ENCODE results near the gene TXNRD1. TPM values are rescaled to one million over a fixed set of nuclear protein-coding genes. Genes with fewer than 3 reads are reported as not detected.

TXNRD1 gene
- total and polyA plus RNA-seq, 2 of the 8 experiments (the other 6 are each of a cell fraction or from before 2014, with no cell fraction given): 56.8 to 127 TPM

- no peaks in the 10 kb centered on the region for H4K20me1 ChIP-seq (replicated peaks in 1 of 2; ENCODE audit: control insufficient read depth in 1 of 2, insufficient read depth in 2 of 2, low read length in 2 of 2)
- H3K79me1 ChIP-seq (ENCODE audit: low read depth, low read length): no peaks in the 10 kb centered on the region
- no peak overlapping the region for H4K5ac ChIP-seq (ENCODE audit: insufficient read length, low read depth, low read length)
- H4K91ac ChIP-seq (replicated peaks; ENCODE audit: insufficient read length, low read length): no peak overlapping the region
- H3K9me3 ChIP-seq (ENCODE audit: insufficient read depth in 2 of 2, low read depth in 1 of 2, low read length in 1 of 2): no peaks in the 10 kb centered on the region
- no peak overlapping the region for H2BK120ac ChIP-seq (replicated peaks; ENCODE audit: low read depth, low read length)
- no peak overlapping the region for H3K4me2 ChIP-seq (ENCODE audit: insufficient read depth in 1 of 2, low read depth in 2 of 2, low read length in 2 of 2)
- H3K4me1 ChIP-seq (replicated peaks in 1 of 4; ENCODE audit: control insufficient read depth in 3 of 4, insufficient read depth in 4 of 4, low read length in 3 of 4): no peaks in the 10 kb centered on the region
- ChIA-PET POLR2A (ENCODE audit: partially characterized antibody) (interaction anchor here (1.4 to 3.6 kb wide), 2 partner anchors 38 to 42 kb away, joined by 4 to 22 read pairs; no protein-coding TSS in a partner anchor), CTCF (ENCODE audit: partially characterized antibody) (no interaction called here)
- no peak overlapping the region for H3K23ac ChIP-seq (ENCODE audit: insufficient read length)
- no peak overlapping the region for H3K27ac ChIP-seq (ENCODE audit: low read depth, low read length)
- no peak overlapping the region for H2BK12ac ChIP-seq (ENCODE audit: low read depth, low read length)
- H3K9ac ChIP-seq (replicated peaks in 1 of 4; ENCODE audit: extremely low read depth in 1 of 4, low read depth in 3 of 4, low read length in 3 of 4): no peak overlapping the region
- no peak overlapping the region for H3K14ac ChIP-seq (ENCODE audit: insufficient read length)
- H3K79me2 ChIP-seq (ENCODE audit: control insufficient read depth in 1 of 2, insufficient read depth in 2 of 2, low read length in 2 of 2): no peaks in the 10 kb centered on the region
- H2BK15ac ChIP-seq (ENCODE audit: low read length): no peak overlapping the region
- no peak for DNase-seq (ENCODE audit: low read depth in 1 of 2, low spot score in 2 of 2)
- no peak for FAIRE-seq
- H3K4me3 ChIP-seq (ENCODE audit: extremely low read depth in 1 of 4, insufficient read depth in 2 of 4, low read depth in 3 of 4, low read length in 4 of 4): no peak overlapping the region
- H3K36me3 ChIP-seq (ENCODE audit: control insufficient read depth in 2 of 4, insufficient read depth in 4 of 4, low read length in 3 of 4): no peaks in the 10 kb centered on the region
- H2BK20ac ChIP-seq (ENCODE audit: low read length): no peak overlapping the region
- no peak overlapping the region for H3K18ac ChIP-seq (ENCODE audit: extremely low read depth, low read length)
- H2AK5ac ChIP-seq (ENCODE audit: low read depth, low read length): no peak overlapping the region
- 85% methylated on average over 4 of the region's 4 CpGs; no CpG with 5 or more reads in 1 of the 2 experiments for WGBS, 2 experiments (ENCODE audit: extremely low coverage in 1 of 2, insufficient coverage in 1 of 2, insufficient read length in 1 of 2, insufficient replicate concordance in 2 of 2, low coverage in 1 of 2, low lambda C conversion rate in 2 of 2, missing lambda C conversion rate in 1 of 2)
- H2AFZ ChIP-seq (ENCODE audit: low read length): no peak overlapping the region
- H3K4ac ChIP-seq (replicated peaks; ENCODE audit: insufficient read length, low read depth, low read length): no peak overlapping the region
- H3K23me2 ChIP-seq (ENCODE audit: low read depth, low read length): no peaks in the 10 kb centered on the region
- no peak overlapping the region for H2BK5ac ChIP-seq (ENCODE audit: low read depth, low read length)
- no peak overlapping the region for H4K8ac ChIP-seq (ENCODE audit: extremely low read depth, insufficient read depth, low read length)
- H3K27me3 ChIP-seq (replicated peaks in 1 of 4; ENCODE audit: control insufficient read depth in 3 of 4, extremely low read depth in 1 of 4, insufficient read depth in 3 of 4, low read length in 3 of 4): no peaks in the 10 kb centered on the region
- H3K56ac ChIP-seq (replicated peaks; ENCODE audit: insufficient read length, low read depth, low read length): no peak overlapping the region
- TF ChIP-seq EGR1 (IDR thresholded peaks at IDR 0.05; ENCODE audit: borderline replicate concordance, low read depth, low read length) (no peak), MAFK (IDR thresholded peaks at IDR 0.05; ENCODE audit: low read depth, low read length) (no peak), POLR2AphosphoS5 (IDR thresholded peaks at IDR 0.05; ENCODE audit: low read depth, low read length) (no peak), USF2 (IDR thresholded peaks at IDR 0.05; ENCODE audit: low read length) (no peak), KDM5A (IDR thresholded peaks at IDR 0.05; ENCODE audit: low read length) (no peak), SIN3A (conservative IDR thresholded peaks at IDR 0.05 in 1 of 2, IDR thresholded peaks at IDR 0.05 in 1 of 2; ENCODE audit: low read depth in 1 of 2, low read length in 2 of 2) (no peak), RBBP5 (IDR thresholded peaks at IDR 0.05; ENCODE audit: borderline replicate concordance, low read depth, low read length) (no peak)
Observed at GRCh38 chr12:104249898-104250297, 34.3 kb downstream of the TXNRD1 start.

All from H1 (cell line).